Measurements from ENCODE around the gene SESTD1.

The SESTD1 gene

DNA sequence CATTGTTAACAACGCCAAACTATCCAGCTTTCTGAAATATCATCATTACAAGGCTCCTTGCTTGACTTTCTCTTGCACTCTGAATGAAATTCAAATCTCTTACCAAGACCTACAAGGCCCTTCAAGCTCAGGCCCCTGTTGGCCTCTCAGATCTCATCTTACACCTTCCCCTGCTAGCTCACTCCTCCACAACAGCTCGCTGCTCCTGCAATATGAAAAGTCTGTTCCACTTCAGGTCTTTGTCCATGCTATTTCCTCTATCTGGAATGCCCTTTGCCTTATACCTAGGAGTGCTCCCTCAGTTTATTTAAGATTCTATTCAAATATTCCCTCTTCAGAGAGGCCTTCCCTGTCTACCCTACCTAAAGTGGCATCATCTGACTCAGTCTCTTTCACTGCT is 91.7 kb downstream of the SESTD1 start:
- TF ChIP-seq CTCF (conservative IDR thresholded peaks at IDR 0.05; ENCODE audit: low read depth, low read length), result no peak
- no peak for DNase-seq (ENCODE audit: low read depth)

DNA sequence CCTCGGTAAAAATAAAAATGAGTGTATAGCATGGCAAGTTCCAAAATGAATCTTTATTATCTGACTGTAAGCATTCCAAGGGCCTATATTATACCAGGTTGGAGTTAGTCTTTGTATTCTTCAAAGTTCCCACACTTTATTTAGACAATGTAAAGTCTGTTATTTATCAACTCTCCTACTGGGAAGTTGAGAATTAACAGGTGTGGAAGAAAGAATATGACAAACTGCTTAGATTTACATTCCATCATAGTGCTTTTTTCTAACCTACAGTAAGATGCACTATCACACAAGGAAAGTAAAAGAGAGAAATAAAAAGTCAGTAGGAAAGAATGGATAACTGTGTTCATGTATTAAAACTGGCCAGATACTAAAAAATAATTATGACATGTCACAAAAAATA is 93.3 kb downstream of the SESTD1 start:
- DNase-seq (ENCODE audit: low read depth), result no peak
- TF ChIP-seq CTCF (conservative IDR thresholded peaks at IDR 0.05; ENCODE audit: low read depth, low read length), result no peak
- H3K4me3 ChIP-seq (ENCODE audit: low read length), result no peak overlapping the region

More for the DNA sequence above, 91.7 kb downstream of the SESTD1 start:
- H3K4me3 ChIP-seq (ENCODE audit: low read length), result no peak overlapping the region

GRCh38 chr2:179170901-179171300 is 93.7 kb downstream of the SESTD1 start:
- DNase-seq (ENCODE audit: low read depth), result no peak
- no peak overlapping the region for H3K4me3 ChIP-seq (ENCODE audit: low read length)
- TF ChIP-seq CTCF (conservative IDR thresholded peaks at IDR 0.05; ENCODE audit: low read depth, low read length), result no peak

GRCh38 chr2:179165356-179166000 is 99.2 kb downstream of the SESTD1 start:
- DNase-seq (ENCODE audit: low read depth), result no peak
- TF ChIP-seq CTCF (conservative IDR thresholded peaks at IDR 0.05; ENCODE audit: low read depth, low read length), result no peak
- no peak overlapping the region for H3K4me3 ChIP-seq (ENCODE audit: low read length)

DNA sequence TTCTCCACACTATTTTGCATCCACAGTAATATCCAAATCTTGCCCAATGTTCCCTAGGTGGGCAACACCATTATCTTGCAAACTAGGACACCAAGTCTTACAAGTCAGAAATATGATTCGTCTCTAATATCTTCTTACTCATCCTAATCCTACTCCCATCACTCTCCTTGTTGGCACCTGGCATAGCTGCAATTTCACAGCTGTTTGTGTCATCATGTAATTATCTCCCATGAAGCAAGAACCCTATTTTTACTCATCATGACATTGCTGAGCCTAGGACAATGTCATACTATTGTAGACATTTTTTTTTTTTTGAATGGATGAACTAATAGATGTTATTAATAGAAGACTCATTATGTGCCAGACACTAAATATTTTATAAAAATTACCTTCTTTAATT is 123.4 kb downstream of the SESTD1 start:
- no peak overlapping the region for H3K4me3 ChIP-seq (ENCODE audit: low read length)
- TF ChIP-seq CTCF (conservative IDR thresholded peaks at IDR 0.05; ENCODE audit: low read depth, low read length), result no peak
- no peak for DNase-seq (ENCODE audit: low read depth)

DNA sequence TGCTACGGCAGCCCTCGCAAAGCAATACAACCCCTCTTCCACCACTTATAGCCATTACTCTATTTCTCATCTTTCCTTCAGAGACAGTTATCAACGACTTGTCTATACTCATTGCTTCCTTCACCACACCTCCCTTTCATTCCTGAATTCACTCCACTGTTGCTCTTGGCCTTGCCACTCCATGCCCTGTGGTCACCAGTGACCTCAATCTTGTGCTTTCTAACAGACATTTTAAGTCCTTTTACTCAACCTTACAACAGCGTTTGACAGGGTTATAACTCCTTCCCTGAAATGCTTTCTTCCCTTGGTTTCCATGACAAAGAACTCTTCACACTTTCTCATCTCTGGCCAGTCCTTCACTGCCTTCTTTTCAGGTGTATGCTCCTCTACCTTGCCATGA is 124.1 kb downstream of the SESTD1 start:
- no peak overlapping the region for H3K4me3 ChIP-seq (ENCODE audit: low read length)
- no peak for TF ChIP-seq CTCF (conservative IDR thresholded peaks at IDR 0.05; ENCODE audit: low read depth, low read length)
- no peak for DNase-seq (ENCODE audit: low read depth)

- H3K4me3 ChIP-seq (ENCODE audit: low read length), result no peak overlapping the region
- no peak for TF ChIP-seq CTCF (conservative IDR thresholded peaks at IDR 0.05; ENCODE audit: low read depth, low read length)
- no peak for DNase-seq (ENCODE audit: low read depth)
These were observed 125.1 kb downstream of the SESTD1 start for GRCh38 chr2:179139506-179139905.

All from retinal pigment epithelial cell (primary cell).